SU-DHL-6 (cell line): ENCODE results near the gene SHISAL2A.
A peak's percentile ranks its signal among the peaks of the same experiment; 100 is the strongest.

Source experiments
- H2AFZ ChIP-seq: fragments of 200-600 bp; sonication (generic); 2 replicates; pipeline ENCODE4 v1.6.1; 2014; ENCODE audit warnings: low read depth, mild to moderate bottlenecking, moderate library complexity, mixed read lengths, antibody characterized with exemption, low read length; ENCODE audit not compliant: severe bottlenecking
- H3F3A ChIP-seq: fragments of 200-600 bp; shearing (Covaris generic); 2 replicates; pipeline ENCODE4 v1.6.0; 2016; ENCODE audit warnings: antibody characterized with exemption, mild to moderate bottlenecking; ENCODE audit not compliant: insufficient read depth
- H3K27ac ChIP-seq: fragments of 200-600 bp; sonication (generic); 2 replicates; pipeline ENCODE4 v1.5.1; 2016; ENCODE audit warnings: low read depth, mild to moderate bottlenecking, low read length, moderate library complexity, mixed read lengths
- H3K27me3 ChIP-seq: fragments of 200-600 bp; sonication (generic), shearing (Covaris generic); 2 replicates; pipeline ENCODE4 v1.6.0; 2014; ENCODE audit warnings: mild to moderate bottlenecking, low read length
- H3K36me3 ChIP-seq: fragments of 200-600 bp; sonication (generic); 2 replicates; pipeline ENCODE4 v1.6.1; 2014; ENCODE audit warnings: mild to moderate bottlenecking, low read length, mixed read lengths
- H3K4me2 ChIP-seq: fragments of 300-600, 200-600 bp; shearing (Covaris generic), sonication (generic); 2 replicates; pipeline ENCODE4 v1.6.0; 2014; ENCODE audit warnings: low read length, low read depth, mild to moderate bottlenecking; ENCODE audit not compliant: poor library complexity, severe bottlenecking
- H3K4me3 ChIP-seq: fragments of 200-600 bp; sonication (generic); 2 replicates; pipeline ENCODE4 v1.5.1; 2014; ENCODE audit warnings: antibody characterized with exemption, low read length, mild to moderate bottlenecking, mixed read lengths; ENCODE audit not compliant: insufficient read depth, poor library complexity, severe bottlenecking
- H3K79me2 ChIP-seq: fragments of 200-600 bp; sonication (generic); 2 replicates; pipeline ENCODE4 v1.6.1; 2014; ENCODE audit warnings: mild to moderate bottlenecking, low read length, moderate library complexity; ENCODE audit not compliant: insufficient read depth
- H3K9ac ChIP-seq: fragments of 200-600 bp; sonication (generic); 2 replicates; pipeline ENCODE4 v1.7.0; 2014; ENCODE audit warnings: mild to moderate bottlenecking, low read length
- H3K9me2 ChIP-seq: fragments of 200-600 bp; sonication (generic); replicated peaks from 2 replicates; pipeline ENCODE4 v1.6.1; 2014; ENCODE audit warnings: low read length; ENCODE audit not compliant: insufficient read depth
- H3K9me3 ChIP-seq: fragments of 200-600 bp; sonication (generic); 2 replicates; pipeline ENCODE4 v1.6.1; 2014; ENCODE audit warnings: low read length, mixed read lengths; ENCODE audit not compliant: insufficient read depth
- H4K20me1 ChIP-seq: fragments of 200-600 bp; sonication (generic); 2 replicates; pipeline ENCODE4 v1.6.1; 2014; ENCODE audit warnings: low read depth, mild to moderate bottlenecking, antibody characterized with exemption, low read length, moderate library complexity, mixed read lengths
- EZH2phosphoT487 ChIP-seq: fragments of 200-600 bp; sonication (generic), shearing (Covaris generic); conservative IDR thresholded peaks from 2 replicates; pipeline ENCODE4 v1.6.1; 2018; ENCODE audit warnings: mild to moderate bottlenecking, antibody characterized with exemption, low read length, moderate library complexity, mixed read lengths
- TF ChIP-seq, protein P1 (sequence below): fragments of 200-600 bp; sonication (generic); IDR thresholded peaks from one replicate; pipeline ENCODE4 v1.5.1; 2017; ENCODE audit warnings: antibody characterized with exemption, mild to moderate bottlenecking, low read length, moderate library complexity; ENCODE audit not compliant: insufficient read depth, poor library complexity, severe bottlenecking

Gene SHISAL2A

DNA sequence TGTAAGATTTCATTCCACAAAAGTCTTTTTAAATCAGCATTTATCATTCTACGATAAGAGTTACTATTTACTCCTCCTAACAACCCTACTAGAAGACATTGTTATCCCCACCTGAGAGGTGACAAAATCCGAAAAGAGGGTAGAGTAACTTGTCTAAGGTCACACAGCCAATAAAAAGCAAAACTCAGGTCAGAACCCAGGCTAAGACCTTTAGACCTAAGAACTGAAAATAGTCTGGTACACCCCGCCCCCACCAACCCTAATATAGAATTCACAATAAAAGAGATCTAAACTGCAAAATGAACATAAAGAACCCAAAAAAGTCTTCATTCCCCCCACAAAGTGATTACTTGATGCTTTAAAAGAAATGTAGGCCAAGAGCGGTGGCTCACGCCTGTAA, 46.5 kb downstream of the SHISAL2A start:
- Histone ChIP-seq H3F3A (0 out of 2 replicates have a peak, but pooled peaks cover 4% of the 10 kb centered on the region), H2AFZ (no peak overlapping the region), H3K27me3 (no peaks in the 10 kb centered on the region), H3K4me2 (peak overlapping the region; percentile 38), H3K4me3 (no peak overlapping the region), H3K79me2 (no peaks in the 10 kb centered on the region), H3K9ac (peak overlapping the region; percentile 22; the same call in 1 of the 2 replicates), H3K9me2 (no peaks in the 10 kb centered on the region), H4K20me1 (no peaks in the 10 kb centered on the region), H3K9me3 (no peaks in the 10 kb centered on the region), H3K36me3 (no peaks in the 10 kb centered on the region), H3K27ac (peak overlapping the region; percentile 74)
- TF ChIP-seq, protein P1, sequence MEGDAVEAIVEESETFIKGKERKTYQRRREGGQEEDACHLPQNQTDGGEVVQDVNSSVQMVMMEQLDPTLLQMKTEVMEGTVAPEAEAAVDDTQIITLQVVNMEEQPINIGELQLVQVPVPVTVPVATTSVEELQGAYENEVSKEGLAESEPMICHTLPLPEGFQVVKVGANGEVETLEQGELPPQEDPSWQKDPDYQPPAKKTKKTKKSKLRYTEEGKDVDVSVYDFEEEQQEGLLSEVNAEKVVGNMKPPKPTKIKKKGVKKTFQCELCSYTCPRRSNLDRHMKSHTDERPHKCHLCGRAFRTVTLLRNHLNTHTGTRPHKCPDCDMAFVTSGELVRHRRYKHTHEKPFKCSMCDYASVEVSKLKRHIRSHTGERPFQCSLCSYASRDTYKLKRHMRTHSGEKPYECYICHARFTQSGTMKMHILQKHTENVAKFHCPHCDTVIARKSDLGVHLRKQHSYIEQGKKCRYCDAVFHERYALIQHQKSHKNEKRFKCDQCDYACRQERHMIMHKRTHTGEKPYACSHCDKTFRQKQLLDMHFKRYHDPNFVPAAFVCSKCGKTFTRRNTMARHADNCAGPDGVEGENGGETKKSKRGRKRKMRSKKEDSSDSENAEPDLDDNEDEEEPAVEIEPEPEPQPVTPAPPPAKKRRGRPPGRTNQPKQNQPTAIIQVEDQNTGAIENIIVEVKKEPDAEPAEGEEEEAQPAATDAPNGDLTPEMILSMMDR = no peak
- no peak for TF ChIP-seq EZH2phosphoT487

DNA sequence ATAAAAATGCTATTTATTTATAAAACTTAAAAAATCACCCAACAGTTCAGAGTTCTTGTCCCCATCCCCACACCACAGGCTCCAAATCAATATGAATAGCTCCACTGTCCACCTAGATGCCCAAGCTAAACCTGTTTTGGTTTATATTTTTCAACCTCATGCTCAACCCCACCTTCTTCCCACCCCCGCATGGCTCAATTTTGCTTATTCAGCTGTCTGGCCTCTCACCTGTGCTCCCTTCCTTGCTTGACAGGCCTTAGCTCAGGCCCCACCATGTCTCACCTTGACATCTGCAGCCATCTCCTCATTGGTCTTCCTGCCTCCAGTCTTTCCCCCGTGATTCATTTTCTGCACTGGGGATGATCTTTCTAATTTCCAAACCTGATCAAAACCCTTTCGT, 47.4 kb downstream of the SHISAL2A start:
- H4K20me1 ChIP-seq = no peaks in the 10 kb centered on the region
- H3K79me2 ChIP-seq = no peaks in the 10 kb centered on the region
- H3K9me3 ChIP-seq = no peaks in the 10 kb centered on the region
- H3K9ac ChIP-seq = no peak overlapping the region
- H3K4me3 ChIP-seq = no peak overlapping the region
- no peak overlapping the region for H3K4me2 ChIP-seq
- no peaks in the 10 kb centered on the region for H3K9me2 ChIP-seq
- H2AFZ ChIP-seq = no peak overlapping the region
- no peaks in the 10 kb centered on the region for H3K27me3 ChIP-seq
- TF ChIP-seq EZH2phosphoT487 = no peak
- TF ChIP-seq, protein P1 = no peak
- 0 out of 2 replicates have a peak, but pooled peaks cover 4% of the 10 kb centered on the region for H3K36me3 ChIP-seq
- 0 out of 2 replicates have a peak, but pooled peaks cover 4% of the 10 kb centered on the region for H3F3A ChIP-seq
- peak overlapping the region; percentile 74; the same call in 1 of the 2 replicates for H3K27ac ChIP-seq

DNA sequence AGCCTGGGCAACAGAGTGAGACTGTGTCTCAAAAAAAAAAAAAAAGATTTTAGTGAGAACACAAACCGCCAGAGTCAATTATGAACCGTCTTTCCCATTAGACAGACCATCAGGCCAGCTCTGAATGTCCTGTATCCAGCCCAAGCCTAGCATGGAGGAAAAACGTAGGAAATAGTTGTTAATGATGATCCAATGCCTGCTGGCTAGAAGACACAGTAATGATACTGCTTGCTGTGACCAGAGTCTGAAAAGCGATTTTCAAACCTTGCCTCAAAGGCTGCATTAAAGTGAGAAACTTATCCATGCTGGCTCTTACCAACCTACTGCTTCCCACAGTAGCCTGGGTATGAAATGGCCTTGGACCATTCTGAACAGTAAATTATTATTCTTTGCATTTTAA, 48.2 kb downstream of the SHISAL2A start:
- Histone ChIP-seq H2AFZ (no peak overlapping the region), H4K20me1 (no peaks in the 10 kb centered on the region), H3K27me3 (no peaks in the 10 kb centered on the region), H3K9me3 (no peaks in the 10 kb centered on the region), H3F3A (0 out of 2 replicates have a peak, but pooled peaks cover 4% of the 10 kb centered on the region), H3K36me3 (0 out of 2 replicates have a peak, but pooled peaks cover 5% of the 10 kb centered on the region), H3K79me2 (no peaks in the 10 kb centered on the region), H3K4me3 (no peak overlapping the region), H3K4me2 (no peak overlapping the region), H3K9me2 (no peaks in the 10 kb centered on the region), H3K27ac (no peak overlapping the region), H3K9ac (no peak overlapping the region)
- TF ChIP-seq, protein P1 = no peak
- no peak for TF ChIP-seq EZH2phosphoT487
